GM06990 (cell line): ENCODE data around the gene RAB31.

Experiments
- DNase-seq: peaks from one replicate; pipeline ENCODE4 v3.0.0-alpha.2; 2011; ENCODE audit not compliant: insufficient read length; ENCODE audit errors: extremely low read depth
- H3K27me3 ChIP-seq: replicated peaks from 2 replicates; pipeline ENCODE4 v1.6.0; 2011; ENCODE audit warnings: low read length; ENCODE audit not compliant: control insufficient read depth, insufficient read depth
- H3K36me3 ChIP-seq: 2 replicates; pipeline ENCODE4 v1.5.1; 2011; ENCODE audit warnings: low read length; ENCODE audit not compliant: control insufficient read depth, insufficient read depth
- H3K4me3 ChIP-seq: replicated peaks from 2 replicates; pipeline ENCODE4 v1.5.1; 2011; ENCODE audit warnings: low read depth, mild to moderate bottlenecking, control low read depth, low read length
- TF ChIP-seq, protein P1 (sequence below): IDR thresholded peaks from 2 replicates; pipeline ENCODE4 v1.5.1; 2011; ENCODE audit warnings: low read length, control low read depth, mild to moderate bottlenecking, inconsistent platforms; ENCODE audit not compliant: insufficient read depth, poor library complexity, severe bottlenecking

Gene RAB31

DNA sequence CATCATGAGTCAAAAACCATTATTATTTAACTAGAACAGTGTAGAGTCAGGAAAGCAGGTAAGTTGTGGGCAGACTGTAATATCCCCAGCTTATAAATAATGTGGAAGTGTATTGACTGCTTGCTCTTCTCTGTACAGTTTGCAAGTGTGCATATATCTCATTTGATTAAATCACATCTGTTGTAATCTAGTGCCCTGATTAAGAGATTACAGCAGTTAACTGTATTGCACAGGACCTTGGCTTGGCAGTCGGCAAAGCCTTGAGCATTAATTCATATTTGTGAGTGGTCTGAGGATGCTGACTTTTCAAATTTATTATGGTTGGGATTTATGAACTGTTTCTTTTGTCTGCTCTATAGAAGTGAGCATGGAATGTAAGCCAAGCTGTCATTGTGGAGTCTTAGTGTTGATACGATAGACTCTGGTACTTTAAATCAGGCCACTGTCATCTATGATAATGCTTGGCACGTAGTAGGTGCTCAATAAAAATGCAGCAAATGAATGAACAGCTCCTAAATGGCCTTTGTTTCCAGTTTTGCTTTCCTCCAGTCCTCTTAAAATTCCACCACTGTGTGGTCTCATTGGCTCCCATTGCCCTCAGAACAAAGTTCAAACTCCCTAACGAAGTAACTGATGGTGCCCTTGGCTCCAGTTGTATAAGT is 48.3 kb downstream of the RAB31 start:
- H3K4me3 ChIP-seq = no peak overlapping the region
- no peaks in the 10 kb centered on the region for H3K27me3 ChIP-seq
- H3K36me3 ChIP-seq = no peaks in the 10 kb centered on the region
- TF ChIP-seq, protein P1, sequence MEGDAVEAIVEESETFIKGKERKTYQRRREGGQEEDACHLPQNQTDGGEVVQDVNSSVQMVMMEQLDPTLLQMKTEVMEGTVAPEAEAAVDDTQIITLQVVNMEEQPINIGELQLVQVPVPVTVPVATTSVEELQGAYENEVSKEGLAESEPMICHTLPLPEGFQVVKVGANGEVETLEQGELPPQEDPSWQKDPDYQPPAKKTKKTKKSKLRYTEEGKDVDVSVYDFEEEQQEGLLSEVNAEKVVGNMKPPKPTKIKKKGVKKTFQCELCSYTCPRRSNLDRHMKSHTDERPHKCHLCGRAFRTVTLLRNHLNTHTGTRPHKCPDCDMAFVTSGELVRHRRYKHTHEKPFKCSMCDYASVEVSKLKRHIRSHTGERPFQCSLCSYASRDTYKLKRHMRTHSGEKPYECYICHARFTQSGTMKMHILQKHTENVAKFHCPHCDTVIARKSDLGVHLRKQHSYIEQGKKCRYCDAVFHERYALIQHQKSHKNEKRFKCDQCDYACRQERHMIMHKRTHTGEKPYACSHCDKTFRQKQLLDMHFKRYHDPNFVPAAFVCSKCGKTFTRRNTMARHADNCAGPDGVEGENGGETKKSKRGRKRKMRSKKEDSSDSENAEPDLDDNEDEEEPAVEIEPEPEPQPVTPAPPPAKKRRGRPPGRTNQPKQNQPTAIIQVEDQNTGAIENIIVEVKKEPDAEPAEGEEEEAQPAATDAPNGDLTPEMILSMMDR = no peak
- DNase-seq = no peak

DNA sequence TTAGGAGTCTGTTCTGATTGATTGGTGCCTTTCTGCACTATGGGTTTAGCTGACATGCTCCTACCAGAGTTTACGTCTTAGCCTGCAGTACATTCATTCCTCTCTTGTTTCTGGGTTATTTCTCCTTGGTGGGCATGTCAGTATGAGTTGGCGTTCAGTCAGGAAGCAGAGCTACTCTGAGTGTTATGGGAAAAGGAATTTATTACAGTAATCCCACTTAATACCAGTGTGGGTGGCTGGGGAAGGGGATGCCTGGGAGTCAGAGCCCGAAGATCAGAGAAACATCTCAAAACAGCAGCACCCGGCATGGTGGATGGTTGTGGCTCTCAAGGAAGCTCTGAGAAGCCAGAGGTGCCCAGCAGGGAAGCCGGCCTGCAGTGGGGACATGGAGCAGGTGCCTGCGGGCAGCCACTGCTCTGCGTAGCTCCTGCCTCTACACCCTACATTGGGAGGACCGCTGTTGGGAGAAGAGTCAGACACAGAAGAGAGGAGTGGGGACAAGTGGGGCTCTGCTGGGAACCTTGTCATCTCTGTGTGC is 48.9 kb downstream of the RAB31 start:
- Histone ChIP-seq H3K27me3 (no peaks in the 10 kb centered on the region), H3K36me3 (no peaks in the 10 kb centered on the region), H3K4me3 (no peak overlapping the region)
- DNase-seq = no peak
- TF ChIP-seq, protein P1 = no peak

DNA sequence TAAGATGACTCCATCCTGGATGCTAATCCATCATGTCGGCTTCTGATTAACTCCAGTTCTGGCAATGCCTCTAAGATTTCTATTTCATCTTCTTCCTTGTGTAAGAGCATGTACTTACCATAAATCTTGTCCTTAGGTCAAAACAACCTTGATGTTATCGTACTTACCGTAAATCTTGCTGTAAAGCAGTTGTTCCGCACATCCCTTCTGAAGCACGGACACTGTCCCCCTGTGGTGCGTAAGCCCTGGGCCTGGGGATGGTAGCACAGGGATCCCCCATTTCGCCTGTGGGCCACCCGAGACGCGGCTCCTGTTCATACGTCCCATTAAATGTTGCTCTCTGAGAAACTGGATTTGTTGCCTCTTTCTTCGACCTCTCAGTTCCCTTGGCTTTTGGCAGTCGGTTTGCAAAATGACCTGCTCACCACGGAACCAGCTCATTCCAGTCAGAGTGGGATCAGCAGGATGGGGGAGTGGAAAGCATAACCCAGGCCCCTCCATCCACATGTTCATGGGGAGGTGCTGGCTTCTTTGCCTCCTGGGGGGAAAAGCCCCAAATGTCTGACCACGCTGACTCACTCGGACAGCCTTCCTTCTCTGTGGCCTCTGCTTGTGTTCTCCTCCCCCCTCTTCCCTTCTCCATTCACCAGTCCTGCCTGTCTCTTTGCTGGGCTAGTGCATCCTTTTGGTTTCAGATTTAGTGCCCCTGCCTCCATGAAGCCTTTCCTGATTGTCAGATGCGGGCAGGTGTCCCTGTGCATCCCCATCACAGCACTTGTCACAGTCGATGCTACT is 49.9 kb downstream of the RAB31 start:
- Histone ChIP-seq H3K27me3 (no peaks in the 10 kb centered on the region), H3K36me3 (no peaks in the 10 kb centered on the region), H3K4me3 (no peak overlapping the region)
- no peak for DNase-seq
- TF ChIP-seq, protein P1 = no peak

DNA sequence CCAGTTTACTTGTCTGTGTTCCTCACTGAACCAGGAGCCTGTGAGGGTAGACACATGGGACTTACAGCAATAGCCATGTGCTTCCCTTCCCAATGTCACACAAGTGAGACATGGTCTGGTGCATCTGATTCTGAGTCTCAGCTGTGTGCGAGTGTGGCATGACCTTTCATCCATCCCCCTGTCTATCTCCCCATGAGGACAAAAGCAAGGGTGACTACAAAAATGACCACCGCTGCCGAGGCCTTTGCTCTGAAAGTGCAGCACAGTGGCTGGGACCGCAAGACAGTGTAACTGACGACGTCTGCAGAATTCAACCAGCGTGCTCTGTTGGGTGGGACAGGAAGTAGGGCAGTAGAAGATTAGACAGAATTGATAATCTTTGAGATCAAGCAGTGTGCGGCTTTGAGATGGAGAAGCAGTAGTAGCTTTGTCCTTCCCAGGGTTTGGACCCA is 50.5 kb downstream of the RAB31 start:
- Histone ChIP-seq H3K4me3 (no peak overlapping the region), H3K36me3 (no peaks in the 10 kb centered on the region), H3K27me3 (no peaks in the 10 kb centered on the region)
- no peak for DNase-seq
- TF ChIP-seq, protein P1 = no peak

DNA sequence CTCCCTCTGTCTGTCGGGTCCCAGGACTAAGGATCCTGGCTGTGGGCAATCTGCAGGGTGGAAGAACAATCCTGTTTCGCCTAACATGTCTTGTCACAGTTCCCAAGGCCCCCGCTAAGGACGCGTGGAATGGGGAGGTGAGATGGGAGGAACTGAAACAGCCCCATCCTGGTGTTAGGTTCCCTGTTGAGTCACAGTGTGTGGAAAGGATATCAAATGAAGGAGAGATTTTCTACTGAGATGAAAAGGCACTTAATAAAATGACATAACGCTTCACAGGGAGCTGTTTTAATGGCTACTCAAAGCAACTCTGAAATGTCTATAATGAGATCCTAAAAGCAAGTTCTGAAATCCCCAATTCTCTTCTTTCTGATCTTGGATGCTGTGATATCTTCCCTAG is 52.5 kb downstream of the RAB31 start:
- DNase-seq = no peak
- H3K36me3 ChIP-seq = no peaks in the 10 kb centered on the region
- TF ChIP-seq, protein P1 = no peak

More for the DNA sequence above, 52.5 kb downstream of the RAB31 start:
- H3K27me3 ChIP-seq = no peaks in the 10 kb centered on the region
- H3K4me3 ChIP-seq = no peak overlapping the region
